ENCODE results near the gene PXN. TPM values are rescaled to one million over a fixed set of nuclear protein-coding genes. Genes with fewer than 3 reads are reported as not detected.

The PXN gene
- total and polyA plus RNA-seq, 2 of the 13 experiments (the other 11 are each of a cell fraction or from before 2014, with no cell fraction given): 13.6 to 14.2 TPM

DNA sequence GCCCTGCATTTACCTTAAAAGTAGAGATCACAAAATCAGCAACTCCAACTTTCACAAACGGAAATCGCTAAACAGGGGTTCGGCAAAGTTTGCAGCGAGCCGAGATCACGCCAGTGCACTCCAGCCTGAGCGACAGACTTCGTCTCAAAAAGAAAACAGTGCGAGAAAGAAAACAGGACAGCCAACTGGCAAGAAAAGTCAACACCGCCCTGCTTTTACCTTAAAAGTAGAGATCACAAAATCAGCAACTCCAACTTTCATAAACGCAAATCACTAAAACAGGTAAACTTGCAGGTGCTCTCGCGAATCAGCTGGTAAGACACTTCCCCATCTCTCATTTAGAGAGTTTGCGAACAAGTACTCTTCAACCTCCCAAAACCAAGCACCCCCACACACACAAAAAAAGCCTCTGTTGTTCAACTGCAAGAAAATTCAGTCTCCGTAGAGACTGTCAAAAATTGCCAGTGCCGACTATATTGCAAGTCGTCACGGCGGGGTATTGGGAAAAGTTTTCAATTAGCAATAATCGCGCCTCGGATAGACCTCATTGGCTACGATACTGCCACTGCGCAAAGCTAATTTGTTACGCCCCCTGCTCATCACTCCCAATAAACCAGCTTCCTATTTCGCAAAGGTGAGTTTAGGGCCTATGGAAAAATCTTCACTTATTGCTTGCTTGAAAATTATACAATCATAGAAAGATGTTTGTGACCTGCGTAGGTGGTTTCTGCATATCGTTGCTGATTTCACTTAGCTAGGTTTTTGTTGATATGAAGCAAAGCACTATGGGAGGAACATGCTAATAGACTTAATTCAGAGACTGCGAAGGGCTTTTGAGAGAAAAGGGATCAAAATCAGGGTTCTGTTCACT is 27.4 kb upstream of the PXN start, which contains the start of gene RNU4-1 (continued):
- TF ChIP-seq ARID2 (CRISPR knock-in tag; IDR thresholded peaks at IDR 0.05; ENCODE audit: borderline replicate concordance) (0 out of 2 replicates have a peak, but pooled peaks have one; percentile 6), NFYB (CRISPR knock-in tag; IDR thresholded peaks at IDR 0.05) (no peak), HOXA9 (CRISPR knock-in tag; IDR thresholded peaks at IDR 0.05; ENCODE audit: borderline replicate concordance) (peak; percentile 82), STAT5B (CRISPR knock-in tag; IDR thresholded peaks at IDR 0.05) (no peak), ZNF34 (CRISPR knock-in tag; IDR thresholded peaks at IDR 0.05; ENCODE audit: borderline replicate concordance) (no peak), ZNF615 (CRISPR knock-in tag; IDR thresholded peaks at IDR 0.05; ENCODE audit: borderline replicate concordance) (no peak), RBM22 (optimal IDR thresholded peaks at IDR 0.05; ENCODE audit: low read length) (peak; percentile 90), ZNF605 (CRISPR knock-in tag; IDR thresholded peaks at IDR 0.05) (no peak), MED13 (CRISPR knock-in tag; IDR thresholded peaks at IDR 0.05) (peak; percentile 92), ZNF33B (CRISPR knock-in tag; IDR thresholded peaks at IDR 0.05) (no peak; the same call in 1 of the 2 replicates), ZNF121 (CRISPR knock-in tag; IDR thresholded peaks at IDR 0.05) (no peak), ZNF709 (CRISPR knock-in tag; IDR thresholded peaks at IDR 0.05) (no peak), ZNF274 (CRISPR knock-in tag; IDR thresholded peaks at IDR 0.05) (no peak), ZNF670 (CRISPR knock-in tag; IDR thresholded peaks at IDR 0.05; ENCODE audit: borderline replicate concordance) (peak; percentile 77; the same call in 1 of the 2 replicates), ZBED4 (CRISPR knock-in tag; IDR thresholded peaks at IDR 0.05; ENCODE audit: borderline replicate concordance) (0 out of 2 replicates have a peak, but pooled peaks have one; percentile 73), GFI1 (CRISPR knock-in tag; IDR thresholded peaks at IDR 0.05; ENCODE audit: borderline replicate concordance) (no peak), ZNF138 (CRISPR knock-in tag; IDR thresholded peaks at IDR 0.05; ENCODE audit: low read depth) (no peak), SP5 (CRISPR knock-in tag; IDR thresholded peaks at IDR 0.05; ENCODE audit: borderline replicate concordance, low read depth) (peak; percentile 42; the same call in 1 of the 2 replicates), PHF21A (CRISPR knock-in tag; IDR thresholded peaks at IDR 0.05) (peak; percentile 74)
- TF ChIP-seq, protein P1, sequence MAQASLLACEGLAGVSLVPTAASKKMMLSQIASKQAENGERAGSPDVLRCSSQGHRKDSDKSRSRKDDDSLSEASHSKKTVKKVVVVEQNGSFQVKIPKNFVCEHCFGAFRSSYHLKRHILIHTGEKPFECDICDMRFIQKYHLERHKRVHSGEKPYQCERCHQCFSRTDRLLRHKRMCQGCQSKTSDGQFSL (CRISPR knock-in tag; IDR thresholded peaks at IDR 0.05): peak; percentile 83
- TF ChIP-seq, protein P2, sequence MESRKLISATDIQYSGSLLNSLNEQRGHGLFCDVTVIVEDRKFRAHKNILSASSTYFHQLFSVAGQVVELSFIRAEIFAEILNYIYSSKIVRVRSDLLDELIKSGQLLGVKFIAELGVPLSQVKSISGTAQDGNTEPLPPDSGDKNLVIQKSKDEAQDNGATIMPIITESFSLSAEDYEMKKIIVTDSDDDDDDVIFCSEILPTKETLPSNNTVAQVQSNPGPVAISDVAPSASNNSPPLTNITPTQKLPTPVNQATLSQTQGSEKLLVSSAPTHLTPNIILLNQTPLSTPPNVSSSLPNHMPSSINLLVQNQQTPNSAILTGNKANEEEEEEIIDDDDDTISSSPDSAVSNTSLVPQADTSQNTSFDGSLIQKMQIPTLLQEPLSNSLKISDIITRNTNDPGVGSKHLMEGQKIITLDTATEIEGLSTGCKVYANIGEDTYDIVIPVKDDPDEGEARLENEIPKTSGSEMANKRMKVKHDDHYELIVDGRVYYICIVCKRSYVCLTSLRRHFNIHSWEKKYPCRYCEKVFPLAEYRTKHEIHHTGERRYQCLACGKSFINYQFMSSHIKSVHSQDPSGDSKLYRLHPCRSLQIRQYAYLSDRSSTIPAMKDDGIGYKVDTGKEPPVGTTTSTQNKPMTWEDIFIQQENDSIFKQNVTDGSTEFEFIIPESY (CRISPR knock-in tag; IDR thresholded peaks at IDR 0.05): no peak
- TF ChIP-seq, protein P3, sequence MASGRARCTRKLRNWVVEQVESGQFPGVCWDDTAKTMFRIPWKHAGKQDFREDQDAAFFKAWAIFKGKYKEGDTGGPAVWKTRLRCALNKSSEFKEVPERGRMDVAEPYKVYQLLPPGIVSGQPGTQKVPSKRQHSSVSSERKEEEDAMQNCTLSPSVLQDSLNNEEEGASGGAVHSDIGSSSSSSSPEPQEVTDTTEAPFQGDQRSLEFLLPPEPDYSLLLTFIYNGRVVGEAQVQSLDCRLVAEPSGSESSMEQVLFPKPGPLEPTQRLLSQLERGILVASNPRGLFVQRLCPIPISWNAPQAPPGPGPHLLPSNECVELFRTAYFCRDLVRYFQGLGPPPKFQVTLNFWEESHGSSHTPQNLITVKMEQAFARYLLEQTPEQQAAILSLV (CRISPR knock-in tag; IDR thresholded peaks at IDR 0.05; ENCODE audit: borderline replicate concordance): no peak

All from HepG2 (cell line).